HG02763 (cell line): ENCODE data around the gene SEMA3E.

Experiments used
- ATAC-seq: cut with Tn5 transposase; IDR thresholded peaks from one replicate; pipeline ENCODE4 v1.9.1; 2021; ENCODE audit warnings: mild to moderate bottlenecking, moderate library complexity; ENCODE audit not compliant: unreplicated experiment

The SEMA3E gene

GRCh38 chr7:83366629-83367028, 282.3 kb downstream of the SEMA3E start:
- ATAC-seq = no peak

- ATAC-seq = no peak
Observed at GRCh38 chr7:83365746-83366145, 283.2 kb downstream of the SEMA3E start.

GRCh38 chr7:83362871-83363550, 285.9 kb downstream of the SEMA3E start:
- ATAC-seq = no peak

GRCh38 chr7:83359108-83359507, 289.8 kb downstream of the SEMA3E start:
- ATAC-seq = no peak

- ATAC-seq = no peak
Observed at GRCh38 chr7:83355143-83355542, 293.8 kb downstream of the SEMA3E start.

GRCh38 chr7:83347945-83348444, 300.9 kb downstream of the SEMA3E start:
- no peak for ATAC-seq

- no peak for ATAC-seq
Observed at GRCh38 chr7:83339907-83340306, 309.0 kb downstream of the SEMA3E start.

- no peak for ATAC-seq
Observed at GRCh38 chr7:83338277-83338950, 310.5 kb downstream of the SEMA3E start.

- ATAC-seq = no peak
Observed at GRCh38 chr7:83337050-83337449, 311.9 kb downstream of the SEMA3E start.

GRCh38 chr7:83326223-83326622, 322.7 kb downstream of the SEMA3E start:
- no peak for ATAC-seq

GRCh38 chr7:83325083-83325482, 323.9 kb downstream of the SEMA3E start:
- ATAC-seq = no peak

GRCh38 chr7:83324596-83324995, 324.3 kb downstream of the SEMA3E start:
- no peak for ATAC-seq

GRCh38 chr7:83321011-83321410, 327.9 kb downstream of the SEMA3E start:
- no peak for ATAC-seq

- no peak for ATAC-seq
Observed at GRCh38 chr7:83313931-83314330, 335.0 kb downstream of the SEMA3E start.
